ENCODE data around the gene APMAP.

GRCh38 chr20:25030007-25030648 is 37.6 kb upstream of the APMAP start:
- TF ChIP-seq CTCF (IDR thresholded peaks at IDR 0.05), result no peak
- no peak for TF ChIP-seq EZH2 (IDR thresholded peaks at IDR 0.05)
- no peak for TF ChIP-seq EZH2phosphoT487 (IDR thresholded peaks at IDR 0.05)

Data from neural progenitor cell (in vitro differentiated cells).